HAP-1 (cell line): Measurements from ENCODE around the gene PKP1.

Source experiments
- DNase-seq, 2 experiments: peaks; one replicate each; pipeline ENCODE4 v3.0.0-alpha.2; 2016 to 2020; ENCODE audit warnings: low spot score in 2 of 2
- H3K27me3 ChIP-seq: fragments of 250-450 bp; sonication (Bioruptor Pico); 2 replicates; pipeline ENCODE4 v1.5.1; 2020; ENCODE audit warnings: low read depth, mild to moderate bottlenecking, moderate library complexity
- H3K36me3 ChIP-seq: fragments of 250-450 bp; sonication (Bioruptor Pico); replicated peaks from 2 replicates; pipeline ENCODE4 v1.5.1; 2020; ENCODE audit warnings: mild to moderate bottlenecking
- H3K4me1 ChIP-seq: fragments of 250-450 bp; sonication (Bioruptor Pico); 2 replicates; pipeline ENCODE4 v1.5.1; 2020; ENCODE audit warnings: mild to moderate bottlenecking
- H3K4me3 ChIP-seq: fragments of 250-450 bp; sonication (Bioruptor Pico); 2 replicates; pipeline ENCODE4 v1.5.1; 2020; ENCODE audit warnings: mild to moderate bottlenecking, moderate library complexity
- H3K9me3 ChIP-seq: fragments of 250-450 bp; sonication (Bioruptor Pico); 2 replicates; pipeline ENCODE4 v1.5.1; 2020; ENCODE audit warnings: mild to moderate bottlenecking, moderate library complexity
- in situ Hi-C: fragments of 300-500 bp; cut with MboI; formaldehyde crosslinking; loops from 3 replicates; pipeline ENCODE4 v1.14.3; 2020; ENCODE audit warnings: low sequenced_read_pairs, inconsistent platforms, mixed read lengths

The PKP1 gene

DNA sequence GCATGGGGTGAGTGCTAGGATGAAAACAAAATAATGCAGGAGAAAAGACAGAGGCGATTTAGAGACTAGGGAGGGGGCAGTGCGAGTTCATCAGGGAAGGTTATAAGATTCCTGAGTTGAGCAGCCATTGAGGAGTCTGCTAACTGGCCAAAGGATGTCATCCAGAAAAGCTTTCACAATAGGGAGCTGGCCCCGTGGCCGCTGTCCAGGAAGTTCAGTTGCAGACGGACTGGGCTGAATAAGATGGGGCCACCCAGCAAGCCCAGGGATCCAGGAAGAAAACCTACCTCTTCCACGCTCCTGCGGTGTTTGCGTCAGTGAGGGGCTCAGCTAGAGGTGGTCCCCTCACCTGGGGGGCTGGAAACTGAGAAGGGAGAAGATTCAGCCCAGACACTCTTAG, 4.0 kb upstream of the PKP1 start:
- no peaks in the 10 kb centered on the region for H3K4me1 ChIP-seq
- H3K4me3 ChIP-seq, result no peak overlapping the region
- H3K27me3 ChIP-seq, result peaks cover 14% of the 10 kb centered on the region; the same call in 1 of the 2 replicates
- no peaks in the 10 kb centered on the region for H3K9me3 ChIP-seq
- DNase-seq, result no peak
- H3K36me3 ChIP-seq, result no peaks in the 10 kb centered on the region
- in situ Hi-C loops, result no loop called here

DNA sequence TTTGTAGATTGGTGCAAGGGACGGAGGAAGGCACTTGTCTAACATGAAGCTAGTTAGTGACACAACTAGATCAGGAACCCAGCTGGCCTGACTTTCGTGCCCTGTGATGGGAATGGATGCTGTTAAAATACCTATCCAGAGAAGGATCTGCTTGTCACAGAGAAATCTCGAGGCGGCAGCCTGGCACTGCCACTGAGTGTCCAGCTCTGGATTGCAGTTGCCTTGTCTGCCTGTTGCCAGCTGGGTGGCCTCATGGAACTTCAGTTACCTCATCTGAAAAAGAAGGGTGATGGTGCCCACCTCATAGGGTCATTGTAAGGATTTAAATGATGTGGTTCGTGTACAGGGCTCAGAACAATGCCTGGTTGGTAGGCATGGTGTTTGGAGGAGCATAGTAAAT, 2.4 kb upstream of the PKP1 start:
- in situ Hi-C loops, result no loop called here
- H3K27me3 ChIP-seq, result peaks cover 17% of the 10 kb centered on the region

DNA sequence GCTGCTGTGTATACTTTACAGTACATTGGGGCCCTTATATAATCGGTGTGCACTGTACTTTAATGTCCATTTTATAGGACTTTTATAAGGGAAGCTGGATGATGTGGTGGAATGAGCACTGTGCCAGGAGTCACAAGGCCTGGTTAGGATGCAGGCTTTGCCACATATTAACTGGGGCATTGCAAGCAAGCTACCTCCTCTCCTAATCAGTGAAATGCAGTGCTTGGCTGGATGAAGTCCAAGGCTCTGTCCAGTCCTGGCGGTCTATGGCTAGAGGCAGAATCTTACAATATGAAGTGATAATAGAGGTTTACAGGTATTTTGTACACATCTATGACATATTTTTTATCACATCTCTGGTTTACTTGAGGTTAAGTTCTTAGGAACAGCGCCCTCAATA, 1.7 kb upstream of the PKP1 start:
- no peaks in the 10 kb centered on the region for H3K4me1 ChIP-seq
- peaks cover 17% of the 10 kb centered on the region for H3K27me3 ChIP-seq
- DNase-seq, result no peak
- no peak overlapping the region for H3K4me3 ChIP-seq
- in situ Hi-C loops, result no loop called here
- H3K9me3 ChIP-seq, result no peaks in the 10 kb centered on the region
- H3K36me3 ChIP-seq, result no peaks in the 10 kb centered on the region

More for the DNA sequence above, 2.4 kb upstream of the PKP1 start:
- H3K9me3 ChIP-seq, result no peaks in the 10 kb centered on the region
- no peaks in the 10 kb centered on the region for H3K36me3 ChIP-seq
- no peak for DNase-seq
- H3K4me1 ChIP-seq, result no peaks in the 10 kb centered on the region
- H3K4me3 ChIP-seq, result no peak overlapping the region

DNA sequence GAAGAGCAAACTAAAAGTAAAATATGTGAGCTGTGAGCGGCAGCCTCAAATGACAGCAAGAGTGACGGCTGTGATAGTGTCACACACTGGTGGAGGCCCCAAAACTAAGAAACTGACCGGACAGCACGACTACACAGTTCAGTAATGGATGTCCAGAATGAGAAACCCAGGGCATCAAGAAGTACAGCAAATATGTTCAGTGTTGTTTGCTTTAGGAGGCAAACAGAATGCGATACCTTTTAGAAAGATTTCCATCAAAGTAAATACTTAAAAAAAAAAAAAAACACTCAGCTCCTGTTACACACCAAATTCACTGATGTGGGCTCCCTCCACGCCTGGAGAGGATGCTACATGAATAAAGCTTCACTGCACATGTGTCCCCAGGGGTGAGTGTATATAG, 1.1 kb upstream of the PKP1 start:
- peaks cover 17% of the 10 kb centered on the region for H3K27me3 ChIP-seq
- H3K4me1 ChIP-seq, result no peaks in the 10 kb centered on the region
- in situ Hi-C loops, result no loop called here
- DNase-seq, result no peak
- H3K36me3 ChIP-seq, result no peaks in the 10 kb centered on the region
- H3K9me3 ChIP-seq, result no peaks in the 10 kb centered on the region
- H3K4me3 ChIP-seq, result no peak overlapping the region

DNA sequence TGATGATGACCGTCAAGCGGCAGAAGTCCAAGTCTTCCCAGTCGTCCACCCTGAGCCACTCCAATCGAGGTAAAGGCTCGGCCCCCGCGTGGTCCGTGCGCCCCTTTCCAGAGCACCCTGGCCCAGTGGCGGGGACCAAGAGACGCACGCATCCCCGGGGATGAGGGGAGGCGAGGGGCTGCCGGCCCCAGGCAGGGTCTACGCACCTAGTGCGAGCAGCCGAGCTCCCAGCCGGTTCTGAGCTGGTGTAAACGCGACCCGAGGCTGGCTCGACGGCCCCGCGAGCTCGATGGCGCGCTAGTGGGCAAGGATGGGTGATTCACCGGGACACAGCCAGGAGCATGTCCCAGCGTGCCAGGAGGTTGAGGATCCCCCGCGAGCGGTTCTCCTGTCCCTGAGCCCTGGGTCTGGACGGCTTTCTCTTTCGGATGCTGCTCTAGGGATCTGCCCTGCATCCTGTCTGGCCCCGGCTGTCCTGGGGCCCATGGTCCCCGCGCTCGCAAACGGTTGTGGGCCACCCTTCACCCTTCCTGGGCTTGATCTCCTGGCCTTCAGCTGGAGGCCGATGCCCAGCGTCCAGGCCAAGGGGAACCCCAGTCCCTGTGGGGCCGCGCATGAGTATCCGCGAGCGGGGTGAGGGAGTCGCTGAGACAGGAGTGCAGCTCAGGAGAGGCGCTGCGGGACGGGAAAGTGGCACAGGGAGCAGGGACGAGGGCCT, 689 bp downstream of the PKP1 start:
- Histone ChIP-seq H3K4me1 (no peaks in the 10 kb centered on the region), H3K4me3 (no peak overlapping the region), H3K9me3 (no peaks in the 10 kb centered on the region), H3K27me3 (peaks cover 22% of the 10 kb centered on the region), H3K36me3 (no peaks in the 10 kb centered on the region)
- DNase-seq, result no peak
- in situ Hi-C loops, result no loop called here

DNA sequence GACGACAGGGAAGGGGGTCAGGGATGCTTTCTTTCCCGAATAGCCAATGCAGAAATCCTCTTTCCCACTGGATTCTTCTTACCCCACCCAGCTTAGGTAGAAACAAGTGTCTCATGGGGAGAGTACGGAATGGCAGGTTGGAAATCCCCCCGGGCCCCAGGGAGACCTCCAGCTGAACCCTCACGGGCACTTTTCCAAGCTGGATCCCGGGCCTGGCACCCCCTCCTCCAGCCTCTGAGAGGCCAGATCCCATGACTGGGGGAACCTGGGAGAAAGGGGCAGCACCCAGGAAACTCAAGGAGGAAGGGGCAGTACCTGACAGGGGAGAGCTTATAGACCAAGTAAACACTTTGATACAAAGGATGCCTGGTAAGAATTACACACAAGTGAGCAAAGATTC, 1.3 kb downstream of the PKP1 start:
- in situ Hi-C loops, result no loop called here
- Histone ChIP-seq H3K9me3 (no peaks in the 10 kb centered on the region), H3K4me3 (no peak overlapping the region), H3K36me3 (no peaks in the 10 kb centered on the region), H3K4me1 (no peaks in the 10 kb centered on the region), H3K27me3 (peaks cover 21% of the 10 kb centered on the region)
- DNase-seq, result no peak

DNA sequence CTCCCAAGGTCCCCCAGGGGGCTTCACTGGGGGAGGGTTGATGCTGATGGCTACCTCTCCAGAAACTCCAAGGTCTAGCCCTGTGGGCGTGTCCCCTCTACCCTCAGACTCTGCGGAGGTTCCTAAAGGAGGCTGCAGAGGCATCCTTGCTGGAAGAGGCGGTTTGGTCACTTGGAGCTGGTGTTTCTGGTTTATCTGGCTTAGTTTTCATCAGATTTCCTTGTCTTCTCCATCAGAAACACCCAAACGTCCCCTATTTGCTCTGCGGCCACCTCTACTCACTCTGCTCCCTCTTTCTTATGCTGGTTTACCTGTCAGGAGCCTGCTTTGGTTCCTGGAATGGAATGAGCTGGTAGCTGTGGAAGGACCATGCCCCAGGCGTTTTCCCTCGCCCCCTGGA, 2.5 kb downstream of the PKP1 start:
- H3K36me3 ChIP-seq, result no peaks in the 10 kb centered on the region
- peaks cover 18% of the 10 kb centered on the region for H3K27me3 ChIP-seq
- in situ Hi-C loops, result no loop called here
- H3K4me1 ChIP-seq, result no peaks in the 10 kb centered on the region
- DNase-seq, result no peak
- H3K9me3 ChIP-seq, result no peaks in the 10 kb centered on the region
- H3K4me3 ChIP-seq, result no peak overlapping the region

DNA sequence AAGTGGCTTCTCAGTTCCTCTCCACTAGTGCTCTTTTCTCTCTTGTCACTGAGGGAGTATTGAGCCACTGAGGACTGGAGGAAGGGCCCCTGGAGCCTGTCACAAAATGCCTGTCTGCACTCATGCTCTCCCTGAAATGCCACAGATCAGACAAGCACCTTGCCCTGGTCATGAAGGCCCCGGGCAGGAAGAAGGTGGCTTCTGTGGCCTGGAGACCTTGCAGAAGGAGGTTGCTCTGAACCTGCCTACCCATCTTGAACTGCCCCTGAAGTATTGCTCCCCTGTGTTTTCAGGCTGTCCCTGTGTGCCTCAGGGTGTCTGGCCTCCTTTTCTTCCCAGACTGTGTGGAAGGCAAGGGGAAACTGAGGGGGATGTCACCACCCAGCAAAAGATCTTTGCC, 3.1 kb downstream of the PKP1 start:
- Histone ChIP-seq H3K36me3 (no peaks in the 10 kb centered on the region), H3K4me1 (no peaks in the 10 kb centered on the region), H3K4me3 (no peak overlapping the region), H3K9me3 (no peaks in the 10 kb centered on the region), H3K27me3 (peaks cover 14% of the 10 kb centered on the region)
- DNase-seq, result no peak
- in situ Hi-C loops, result no loop called here

DNA sequence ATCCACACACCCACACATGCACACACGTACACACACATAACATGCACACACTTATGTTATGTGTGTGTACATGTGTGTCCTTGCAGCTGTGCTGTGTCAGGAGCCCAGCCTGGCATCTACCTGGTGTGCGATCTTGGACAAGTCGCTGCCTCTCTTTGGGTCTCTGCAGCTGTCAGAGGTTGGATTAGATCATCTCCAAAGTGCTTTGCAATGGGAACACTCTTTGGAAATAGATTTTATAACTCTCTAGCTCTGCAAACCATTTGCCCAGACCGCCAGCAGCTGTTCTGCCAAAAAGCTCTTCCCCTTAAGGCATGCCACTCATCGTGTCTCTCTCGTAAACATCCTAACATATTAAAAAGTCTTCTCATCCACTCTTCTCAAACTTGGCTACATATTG, 4.7 kb downstream of the PKP1 start:
- Histone ChIP-seq H3K4me1 (no peaks in the 10 kb centered on the region), H3K9me3 (no peaks in the 10 kb centered on the region), H3K27me3 (peaks cover 9% of the 10 kb centered on the region), H3K4me3 (no peak overlapping the region), H3K36me3 (no peaks in the 10 kb centered on the region)
- in situ Hi-C loops, result no loop called here
- DNase-seq, result no peak

DNA sequence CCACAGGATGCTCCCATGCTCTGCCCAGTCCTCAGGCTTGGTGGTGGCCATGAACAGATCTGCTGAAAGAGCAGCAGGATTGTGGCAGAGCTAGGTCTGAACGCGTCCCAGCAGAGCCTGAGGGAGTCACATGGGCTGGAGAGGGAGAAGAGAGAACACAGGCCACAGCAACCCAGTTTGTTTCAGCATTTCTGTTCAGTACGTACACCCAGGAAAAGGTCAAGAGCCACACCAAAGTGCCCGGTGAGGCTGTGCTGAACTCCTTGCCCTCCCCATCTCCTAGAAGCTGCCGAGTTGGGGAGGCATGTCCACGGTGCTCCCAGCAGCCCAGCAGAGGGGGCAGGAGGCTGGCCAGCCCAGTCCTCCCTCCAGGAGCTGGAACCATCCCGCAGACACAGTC, 5.5 kb downstream of the PKP1 start:
- H3K4me1 ChIP-seq, result no peaks in the 10 kb centered on the region

DNA sequence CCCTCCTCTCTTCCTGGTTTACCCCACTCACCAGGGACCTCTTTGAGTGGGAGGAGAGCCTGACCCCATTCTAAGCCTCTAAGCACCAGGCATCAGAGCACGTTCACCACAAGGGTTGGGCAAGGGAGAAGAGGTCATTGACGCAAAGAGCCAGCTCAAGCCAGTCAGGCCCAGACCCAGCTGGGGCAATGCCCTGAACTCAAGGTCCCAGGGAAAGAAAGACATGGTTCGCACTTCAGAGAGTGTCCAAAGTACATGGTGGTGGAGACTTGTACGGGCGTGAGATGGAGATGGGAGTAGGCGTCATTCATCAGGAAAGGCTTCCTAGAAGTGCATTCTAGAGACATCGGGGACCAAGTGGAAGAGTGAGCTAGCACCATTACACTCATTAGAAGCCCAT, 7.2 kb downstream of the PKP1 start:
- Histone ChIP-seq H3K36me3 (no peaks in the 10 kb centered on the region), H3K9me3 (no peaks in the 10 kb centered on the region), H3K4me3 (no peak overlapping the region), H3K27me3 (peaks cover 8% of the 10 kb centered on the region), H3K4me1 (peaks cover 8% of the 10 kb centered on the region)
- in situ Hi-C loops, result no loop called here
- DNase-seq, result no peak

More for the DNA sequence above, 5.5 kb downstream of the PKP1 start:
- DNase-seq, result no peak
- no peaks in the 10 kb centered on the region for H3K36me3 ChIP-seq
- peaks cover 8% of the 10 kb centered on the region for H3K27me3 ChIP-seq
- no peak overlapping the region for H3K4me3 ChIP-seq
- no peaks in the 10 kb centered on the region for H3K9me3 ChIP-seq
- in situ Hi-C loops, result no loop called here

DNA sequence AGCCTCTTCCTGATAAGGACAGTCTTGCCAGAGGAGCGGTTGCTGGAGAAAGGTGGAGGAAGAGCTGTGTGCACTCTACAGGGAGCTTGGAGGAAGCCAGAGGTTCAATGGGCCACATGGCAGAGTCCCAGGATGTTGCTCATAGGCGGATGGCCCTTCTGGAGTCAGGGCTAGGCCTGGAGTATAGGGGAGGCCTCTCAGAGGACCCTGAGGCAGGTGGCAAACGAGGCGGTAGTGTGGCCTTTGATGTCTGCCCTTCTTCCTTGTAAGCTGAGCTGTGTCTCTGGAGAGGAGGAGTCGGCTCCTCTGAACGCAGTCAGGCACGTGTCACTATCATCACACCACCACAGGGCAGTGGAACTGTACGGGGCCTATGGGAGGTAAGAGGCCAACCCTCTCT, 8.6 kb downstream of the PKP1 start:
- in situ Hi-C loops, result no loop called here
- peaks cover 8% of the 10 kb centered on the region for H3K4me1 ChIP-seq
- no peaks in the 10 kb centered on the region for H3K36me3 ChIP-seq
- DNase-seq, result no peak
- no peaks in the 10 kb centered on the region for H3K9me3 ChIP-seq
- H3K27me3 ChIP-seq, result peaks cover 5% of the 10 kb centered on the region; the same call in 1 of the 2 replicates
- H3K4me3 ChIP-seq, result no peak overlapping the region

DNA sequence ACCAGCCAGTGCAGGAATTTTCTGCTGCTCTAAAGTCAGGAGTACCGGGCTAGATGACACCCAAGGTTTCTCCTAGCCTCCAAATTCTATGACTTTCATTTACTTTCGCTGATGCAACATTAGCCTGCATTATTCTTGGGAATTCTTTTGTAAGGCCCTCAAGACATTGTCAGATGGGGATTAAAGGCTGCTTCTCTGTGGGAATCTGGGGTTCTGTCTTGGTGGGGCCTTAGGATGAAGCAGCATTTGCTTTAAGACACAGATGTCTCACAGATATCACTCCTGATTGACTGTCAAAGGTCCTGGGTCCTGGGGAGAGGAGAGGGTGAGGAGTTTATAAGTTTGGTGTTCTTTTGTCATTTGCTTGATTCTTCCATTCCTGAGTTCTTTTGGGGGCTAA, 11.6 kb downstream of the PKP1 start:
- in situ Hi-C loops, result no loop called here

DNA sequence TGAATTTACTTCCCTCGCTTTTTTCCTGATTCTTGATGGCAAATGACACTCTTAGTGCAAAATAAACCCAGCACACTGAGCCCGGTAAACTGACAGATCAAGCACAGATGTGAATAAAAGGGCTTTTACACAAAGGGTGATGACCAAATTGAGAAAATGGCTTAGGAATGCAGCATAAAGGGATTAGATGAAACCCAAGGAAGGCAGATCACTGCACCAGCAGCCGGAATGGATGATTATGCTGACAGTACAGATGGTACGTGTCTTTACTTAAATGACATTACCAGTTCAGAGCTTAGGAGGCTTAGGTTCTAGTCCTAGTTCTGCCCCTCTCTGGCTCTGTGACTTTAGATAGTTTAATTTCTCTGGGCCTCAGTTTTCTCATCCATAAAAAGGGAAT, 12.0 kb downstream of the PKP1 start:
- Histone ChIP-seq H3K4me3 (no peak overlapping the region), H3K27me3 (no peaks in the 10 kb centered on the region; the same call in 1 of the 2 replicates), H3K4me1 (peaks cover 8% of the 10 kb centered on the region), H3K36me3 (no peaks in the 10 kb centered on the region), H3K9me3 (no peaks in the 10 kb centered on the region)
- DNase-seq, result no peak
- in situ Hi-C loops, result no loop called here

More for the DNA sequence above, 11.6 kb downstream of the PKP1 start:
- peaks cover 8% of the 10 kb centered on the region for H3K4me1 ChIP-seq
- no peaks in the 10 kb centered on the region for H3K9me3 ChIP-seq
- H3K4me3 ChIP-seq, result no peak overlapping the region
- H3K27me3 ChIP-seq, result no peaks in the 10 kb centered on the region; the same call in 1 of the 2 replicates
- H3K36me3 ChIP-seq, result no peaks in the 10 kb centered on the region
- no peak for DNase-seq

DNA sequence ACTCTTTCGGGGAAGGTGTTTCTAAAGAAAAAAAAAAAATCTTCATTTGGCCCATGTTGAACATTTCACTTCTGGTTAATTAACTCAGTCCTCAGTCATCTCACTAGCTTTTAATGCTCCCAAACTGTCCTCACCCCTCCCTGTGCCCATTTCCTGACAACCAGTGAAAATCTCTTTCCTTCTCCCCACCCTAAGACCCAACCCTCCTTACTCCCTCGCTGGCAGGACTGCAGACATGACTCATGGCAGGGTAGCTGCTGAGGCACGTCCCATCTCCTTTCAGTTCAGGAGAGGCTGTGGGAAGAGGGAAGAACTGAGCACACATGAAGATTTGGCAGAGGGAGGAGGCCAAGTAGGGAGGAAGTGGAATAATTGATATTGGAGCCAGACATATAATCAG, 12.6 kb downstream of the PKP1 start:
- Histone ChIP-seq H3K4me3 (no peak overlapping the region), H3K9me3 (no peaks in the 10 kb centered on the region), H3K36me3 (no peaks in the 10 kb centered on the region), H3K4me1 (peaks cover 8% of the 10 kb centered on the region), H3K27me3 (no peaks in the 10 kb centered on the region; the same call in 1 of the 2 replicates)
- DNase-seq, result no peak
- in situ Hi-C loops, result no loop called here
